Gastrocnemius medialis (tissue), 4 donors: ENCODE results near the gene CDKL1. TPM values are rescaled to one million over a fixed set of nuclear protein-coding genes. Genes with fewer than 3 reads are reported as not detected.
"Not testable (repeated sequence)": the region's sequence is repeated elsewhere in the genome, so short reads cannot be mapped to it uniquely, and the experiment has no call there.

Experiments used
- ATAC-seq, 2 donors: fragments of 150-250 bp; one replicate each; pipeline ENCODE4 v1.9.1; 2016
- DNase-seq, 2 donors: peaks; one replicate each; pipeline ENCODE4 v3.0.0-alpha.2; 2019
- H3K27ac ChIP-seq, 4 donors: fragments of 200-600 bp; sonication (generic); 1 replicate in 1 of 4; 2 replicates in 3 of 4; pipeline ENCODE4 v1.5.1; 2016 to 2018; ENCODE audit warnings: mild to moderate bottlenecking in 2 of 4, moderate library complexity in 1 of 4
- H3K27me3 ChIP-seq, 3 donors: fragments of 200-600 bp; sonication (generic) in 2 of 3; 1 replicate in 1 of 3; 2 replicates in 2 of 3; pipeline versions ENCODE4 v1.5.1 to v1.6.0; 2016 to 2019; ENCODE audit warnings: mild to moderate bottlenecking in 1 of 3, moderate library complexity in 1 of 3
- H3K36me3 ChIP-seq, 2 donors: fragments of 200-600 bp; sonication (generic) in 1 of 2; one replicate each; pipeline ENCODE4 v1.5.1; 2017 to 2018
- H3K4me1 ChIP-seq, 2 donors: fragments of 200-600 bp; sonication (generic) in 1 of 2; one replicate each; pipeline ENCODE4 v1.5.1; 2016 to 2017; ENCODE audit warnings: mild to moderate bottlenecking in 2 of 2
- H3K4me3 ChIP-seq, 4 donors: fragments of 200-600 bp; sonication (generic) in 3 of 4; 1 replicate in 1 of 4; 2 replicates in 3 of 4; pipeline ENCODE4 v1.5.1; 2016 to 2019; ENCODE audit warnings: mild to moderate bottlenecking in 2 of 4
- H3K9me3 ChIP-seq, 3 donors: fragments of 200-600 bp; sonication (generic) in 2 of 3; 1 replicate in 1 of 3; 2 replicates in 2 of 3; pipeline ENCODE4 v1.5.1; 2016 to 2019
- CTCF ChIP-seq, 5 experiments: fragments of 450-650 bp in 3 of 5; fragments of 200-600 bp in 2 of 5; sonication (generic) in 2 of 5; IDR thresholded peaks in 4 of 5; conservative IDR thresholded peaks in 1 of 5; 1 replicate in 4 of 5; 2 replicates in 1 of 5; pipeline ENCODE4 v1.5.1; 2016 to 2019; ENCODE audit warnings: antibody characterized with exemption in 5 of 5, mild to moderate bottlenecking in 3 of 5, moderate library complexity in 3 of 5
- POLR2A ChIP-seq, 2 donors: fragments of 450-650 bp; IDR thresholded peaks; one replicate each; pipeline ENCODE4 v1.6.1; 2017; ENCODE audit warnings: antibody characterized with exemption in 2 of 2, mild to moderate bottlenecking in 2 of 2, moderate library complexity in 2 of 2
- in situ Hi-C, 4 donors: fragments of 200-750 bp; cut with MboI; loops; one replicate each; pipeline versions ENCODE4 v1.15.0 to v1.8.0; 2017; ENCODE audit warnings: low sequenced_read_pairs in 4 of 4
- intact Hi-C: fragments of 100-400 bp; cut with DNase I; formaldehyde crosslinking; loops from one replicate; pipeline ENCODE4 v1.15.1; 2023; ENCODE audit warnings: low total_unique reads
- total RNA-seq, 4 donors: library from RNA; depleted of rRNA; stranded (reverse); fragments of >200 nt; gene quantifications; one replicate each; pipeline versions ENCODE4 v1.1.0 to v1.2.3, GENCODE V29; 2016

The CDKL1 gene
- total RNA-seq, 4 donors from 2014 or later, result 0.59 to 2.0 (median 1.4) TPM

GRCh38 chr14:50360093-50360492 lies 36.6 kb downstream of the CDKL1 start:
- Histone ChIP-seq H3K36me3 (no peaks in the 10 kb centered on the region), H3K4me3 (no peak overlapping the region), H3K27ac (no peak overlapping the region), H3K27me3 (no peaks in the 10 kb centered on the region), H3K9me3 (no peaks in the 10 kb centered on the region), H3K4me1 (peaks cover 0 to 9% of the 10 kb centered on the region in 2 donors)
- intact Hi-C loops (no loop called here), in situ Hi-C loops (no loop called here)
- DNase-seq, result no peak
- TF ChIP-seq POLR2A (IDR thresholded peaks at IDR 0.05) (no peak), CTCF (IDR thresholded peaks at IDR 0.05 in 4 of 5, conservative IDR thresholded peaks at IDR 0.05 in 1 of 5) (no peak)
- no peak for ATAC-seq

GRCh38 chr14:50359631-50360030 lies 37.0 kb downstream of the CDKL1 start:
- intact Hi-C loops, result no loop called here
- H3K36me3 ChIP-seq, result no peaks in the 10 kb centered on the region
- DNase-seq (no peak), ATAC-seq (no peak)
- H3K4me1 ChIP-seq, result peaks cover 0 to 9% of the 10 kb centered on the region in 2 donors
- TF ChIP-seq POLR2A (IDR thresholded peaks at IDR 0.05) (no peak), CTCF (IDR thresholded peaks at IDR 0.05 in 4 of 5, conservative IDR thresholded peaks at IDR 0.05 in 1 of 5) (no peak)
- H3K27ac ChIP-seq, result no peak overlapping the region
- H3K27me3 ChIP-seq, result no peaks in the 10 kb centered on the region
- in situ Hi-C loops, result no loop called here
- H3K4me3 ChIP-seq, result no peak overlapping the region
- no peaks in the 10 kb centered on the region for H3K9me3 ChIP-seq

GRCh38 chr14:50357753-50358395 lies 38.8 kb downstream of the CDKL1 start:
- Histone ChIP-seq H3K4me1 (no peaks in the 10 kb centered on the region), H3K4me3 (no peak overlapping the region), H3K27me3 (no peaks in the 10 kb centered on the region), H3K27ac (no peak overlapping the region), H3K9me3 (no peaks in the 10 kb centered on the region), H3K36me3 (no peaks in the 10 kb centered on the region)
- in situ Hi-C loops, result no loop called here
- no peak for ATAC-seq
- intact Hi-C loops, result no loop called here
- TF ChIP-seq POLR2A (IDR thresholded peaks at IDR 0.05) (no peak), CTCF (IDR thresholded peaks at IDR 0.05 in 4 of 5, conservative IDR thresholded peaks at IDR 0.05 in 1 of 5) (no peak)
- DNase-seq, result no peak

- Histone ChIP-seq H3K27ac (no peak overlapping the region), H3K9me3 (no peaks in the 10 kb centered on the region), H3K36me3 (no peaks in the 10 kb centered on the region), H3K4me3 (no peak overlapping the region), H3K4me1 (no peaks in the 10 kb centered on the region), H3K27me3 (no peaks in the 10 kb centered on the region)
- TF ChIP-seq CTCF (IDR thresholded peaks at IDR 0.05 in 4 of 5, conservative IDR thresholded peaks at IDR 0.05 in 1 of 5) (no peak), POLR2A (IDR thresholded peaks at IDR 0.05) (no peak)
- intact Hi-C loops (no loop called here), in situ Hi-C loops (no loop called here)
- ATAC-seq, result no peak
- DNase-seq, result no peak
These were observed 39.6 kb downstream of the CDKL1 start for GRCh38 chr14:50357124-50357523.

- intact Hi-C loops, in situ Hi-C loops, H3K9me3 ChIP-seq, H3K27me3 ChIP-seq, H3K4me3 ChIP-seq, DNase-seq, ATAC-seq, H3K4me1 ChIP-seq, H3K27ac ChIP-seq, H3K36me3 ChIP-seq: not testable (repeated sequence)
These were observed 40.4 kb downstream of the CDKL1 start for GRCh38 chr14:50356283-50356682.
